WI38 (cell line): ENCODE data around the gene KIAA0513.

ENCODE experiments used
- H3K4me3 ChIP-seq: 2 replicates; pipeline ENCODE4 v1.5.1; 2011; ENCODE audit warnings: low read depth, mild to moderate bottlenecking, control low read depth, low read length
- TF ChIP-seq, protein P1 (sequence below): IDR thresholded peaks from 2 replicates; pipeline ENCODE4 v1.5.1; 2012; ENCODE audit warnings: low read depth, mild to moderate bottlenecking, control low read depth, low read length

Gene KIAA0513

DNA sequence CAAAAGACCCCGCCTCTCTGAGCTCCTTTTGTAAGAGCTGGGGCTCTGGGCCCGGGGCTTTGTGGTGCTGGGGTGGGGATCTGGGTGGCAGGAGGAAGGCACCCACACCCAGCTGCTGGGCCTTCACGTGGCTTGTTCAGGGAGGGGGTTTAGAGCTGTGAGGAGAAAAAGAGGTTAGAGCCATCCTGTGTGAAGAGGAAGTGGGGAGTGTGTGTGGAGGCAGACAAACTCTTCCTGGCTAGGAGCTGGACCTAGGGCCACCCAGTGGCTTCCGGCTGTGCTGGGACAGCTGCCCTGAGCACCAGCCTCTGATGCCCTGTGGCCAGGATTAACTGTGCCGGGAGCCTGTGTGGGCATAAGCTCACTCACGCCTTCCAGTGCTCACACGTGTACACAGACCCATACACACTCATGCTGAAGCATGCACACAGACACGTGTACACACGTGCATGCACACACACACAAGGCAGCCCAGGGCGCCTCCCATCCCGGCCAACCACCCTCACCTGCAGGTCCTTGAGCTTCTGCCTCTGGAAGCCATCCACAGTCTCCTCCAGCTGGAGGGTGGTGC is 77.3 kb downstream of the KIAA0513 start:
- TF ChIP-seq, protein P1, sequence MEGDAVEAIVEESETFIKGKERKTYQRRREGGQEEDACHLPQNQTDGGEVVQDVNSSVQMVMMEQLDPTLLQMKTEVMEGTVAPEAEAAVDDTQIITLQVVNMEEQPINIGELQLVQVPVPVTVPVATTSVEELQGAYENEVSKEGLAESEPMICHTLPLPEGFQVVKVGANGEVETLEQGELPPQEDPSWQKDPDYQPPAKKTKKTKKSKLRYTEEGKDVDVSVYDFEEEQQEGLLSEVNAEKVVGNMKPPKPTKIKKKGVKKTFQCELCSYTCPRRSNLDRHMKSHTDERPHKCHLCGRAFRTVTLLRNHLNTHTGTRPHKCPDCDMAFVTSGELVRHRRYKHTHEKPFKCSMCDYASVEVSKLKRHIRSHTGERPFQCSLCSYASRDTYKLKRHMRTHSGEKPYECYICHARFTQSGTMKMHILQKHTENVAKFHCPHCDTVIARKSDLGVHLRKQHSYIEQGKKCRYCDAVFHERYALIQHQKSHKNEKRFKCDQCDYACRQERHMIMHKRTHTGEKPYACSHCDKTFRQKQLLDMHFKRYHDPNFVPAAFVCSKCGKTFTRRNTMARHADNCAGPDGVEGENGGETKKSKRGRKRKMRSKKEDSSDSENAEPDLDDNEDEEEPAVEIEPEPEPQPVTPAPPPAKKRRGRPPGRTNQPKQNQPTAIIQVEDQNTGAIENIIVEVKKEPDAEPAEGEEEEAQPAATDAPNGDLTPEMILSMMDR: no peak
- no peak overlapping the region for H3K4me3 ChIP-seq

DNA sequence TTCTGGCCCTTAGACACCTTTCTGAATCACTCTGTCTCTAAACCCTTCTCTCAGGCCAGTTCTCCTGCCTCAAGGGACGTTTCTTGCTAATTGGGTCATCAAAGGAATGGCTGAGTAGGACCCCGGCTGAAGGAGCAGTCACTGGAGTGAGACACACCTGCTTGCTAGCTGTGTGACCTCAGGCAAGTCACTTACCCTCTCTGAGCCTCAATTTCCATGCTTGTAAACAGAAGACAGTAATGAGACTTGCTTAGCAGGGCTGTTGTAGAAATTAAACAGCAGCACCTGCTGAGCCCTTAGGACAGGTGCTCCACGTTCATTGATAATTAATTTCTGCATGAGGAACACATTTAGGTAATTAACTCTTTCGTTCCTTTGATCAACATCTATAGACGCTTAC is 77.9 kb downstream of the KIAA0513 start:
- TF ChIP-seq, protein P1: no peak
- H3K4me3 ChIP-seq: no peak overlapping the region

DNA sequence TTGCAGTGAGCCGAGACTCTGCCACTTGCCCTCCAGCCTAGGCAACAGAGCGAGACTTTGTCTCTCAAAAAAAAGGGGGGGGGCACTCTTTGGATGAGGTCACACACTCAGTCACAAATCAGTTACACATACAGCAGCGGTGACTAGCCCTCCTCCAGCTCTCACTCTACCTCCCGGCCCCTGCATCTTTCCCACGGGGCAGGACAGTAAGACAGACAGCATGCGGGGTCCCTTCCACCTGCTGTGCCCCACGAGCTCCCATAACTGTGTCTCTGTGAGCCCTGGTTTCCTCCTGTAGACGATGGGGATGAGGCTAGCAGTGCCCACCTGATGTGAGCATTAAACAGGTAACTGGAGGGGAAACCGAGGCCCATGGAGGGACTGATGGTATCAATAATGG is 79.5 kb downstream of the KIAA0513 start:
- TF ChIP-seq, protein P1: no peak
- no peak overlapping the region for H3K4me3 ChIP-seq

DNA sequence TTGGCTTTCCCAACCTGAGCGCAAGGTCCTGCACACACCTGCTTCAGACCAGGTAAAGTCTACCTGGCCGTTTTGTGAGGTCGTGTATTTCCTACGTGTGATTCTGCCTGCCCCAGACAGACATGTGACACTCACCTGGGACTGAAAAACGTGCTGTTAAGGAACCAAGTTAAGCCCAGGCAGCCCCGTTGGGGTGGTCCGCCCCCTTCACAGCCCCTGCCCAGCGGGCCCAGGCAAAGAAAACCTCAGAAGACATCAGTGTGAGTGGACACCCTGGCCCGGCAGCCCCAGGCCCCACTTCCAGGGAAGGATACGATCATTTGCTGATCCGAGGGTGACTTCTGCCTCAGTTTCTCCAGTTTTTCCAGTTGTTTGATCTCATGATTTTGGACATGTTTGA is 79.9 kb downstream of the KIAA0513 start:
- TF ChIP-seq, protein P1: no peak
- H3K4me3 ChIP-seq: no peak overlapping the region

DNA sequence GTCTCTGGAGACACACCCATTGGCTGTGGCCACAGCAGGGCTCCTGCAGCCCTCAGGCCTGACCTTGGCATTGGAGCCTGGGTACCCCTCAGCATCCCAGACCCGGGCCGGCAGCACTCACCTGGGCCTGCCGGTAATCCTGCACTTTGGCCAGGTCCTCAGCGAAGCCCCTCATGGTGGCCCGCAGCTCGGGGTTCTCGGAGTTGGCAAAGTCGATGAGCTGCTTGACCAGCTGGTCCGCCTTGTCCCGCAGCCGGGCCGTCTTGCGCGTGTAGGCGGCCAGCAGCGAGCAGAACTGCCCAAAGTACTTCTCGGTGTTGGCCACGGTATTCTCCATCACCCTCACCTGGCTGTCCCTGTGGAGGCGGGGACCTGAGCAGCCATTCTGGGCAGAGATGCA is 82.5 kb downstream of the KIAA0513 start:
- H3K4me3 ChIP-seq: no peak overlapping the region
- TF ChIP-seq, protein P1: no peak

DNA sequence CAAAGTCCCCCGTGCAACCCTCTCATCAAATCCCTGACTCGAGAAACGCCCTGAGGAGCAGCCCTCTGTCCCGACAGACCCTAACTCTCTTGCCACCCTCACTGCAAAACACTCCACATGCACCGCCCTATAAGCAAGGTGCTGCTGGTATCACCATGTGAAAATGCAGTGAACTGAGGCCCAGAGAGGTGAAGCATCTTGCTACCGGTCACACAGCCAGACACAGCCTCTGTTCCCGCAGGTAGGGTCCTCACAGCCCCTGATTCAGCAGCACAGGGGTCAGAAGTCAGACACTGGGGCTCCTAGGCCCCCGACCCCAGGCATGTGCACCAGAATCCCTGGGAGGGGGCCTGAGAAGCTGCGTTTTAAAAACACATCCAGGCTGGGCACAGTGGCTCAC is 83.6 kb downstream of the KIAA0513 start:
- TF ChIP-seq, protein P1: no peak
- H3K4me3 ChIP-seq: no peak overlapping the region

DNA sequence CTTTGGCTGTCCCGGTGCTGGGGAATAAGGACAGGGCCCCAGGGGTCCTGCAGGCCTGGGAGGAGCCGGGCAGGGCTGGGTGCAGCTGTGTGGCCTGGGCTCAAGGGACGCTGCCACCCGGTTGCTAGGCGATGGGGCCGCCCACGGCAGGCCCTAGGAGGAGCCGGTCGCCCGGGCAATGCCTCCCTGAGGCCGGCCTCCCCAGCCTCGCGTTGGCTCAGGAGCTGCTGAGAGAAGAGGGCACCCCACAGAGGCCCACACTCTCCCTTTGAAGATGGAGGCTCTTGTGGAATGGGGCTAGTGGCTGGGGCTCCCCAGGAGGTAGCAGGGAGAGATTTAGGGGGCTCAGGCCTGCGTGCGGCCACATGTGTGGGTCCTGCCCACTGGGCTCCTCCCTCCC is 84.8 kb downstream of the KIAA0513 start, which contains the start of gene CIBAR2:
Gene CIBAR2 (minus strand): TSS at position 109 of the 400 bp plus-strand sequence. CDS start 120 bp downstream, outside the sequence.
- TF ChIP-seq, protein P1: no peak
- H3K4me3 ChIP-seq: no peak within 1 kb of the TSS
